Hepatocyte (in vitro differentiated cells): ENCODE results near the gene CYSRT1. TPM values are rescaled to one million over a fixed set of nuclear protein-coding genes. Genes with fewer than 3 reads are reported as not detected.

Source experiments
- DNase-seq: peaks from one replicate; pipeline ENCODE4 v3.0.0-alpha.2; 2016; ENCODE audit warnings: low spot score
- H2AFZ ChIP-seq: fragments of 200-600 bp; sonication (generic); 2 replicates; pipeline ENCODE4 v1.6.0; 2016; ENCODE audit warnings: antibody characterized with exemption, mild to moderate bottlenecking
- H3K27ac ChIP-seq: fragments of 200-600 bp; sonication (generic); 2 replicates; pipeline ENCODE4 v1.5.1; 2016; ENCODE audit warnings: mild to moderate bottlenecking
- H3K27me3 ChIP-seq: fragments of 200-600 bp; sonication (generic); 2 replicates; pipeline ENCODE4 v1.6.1; 2016
- H3K36me3 ChIP-seq: fragments of 200-600 bp; sonication (generic); replicated peaks from 2 replicates; pipeline ENCODE4 v1.5.1; 2016; ENCODE audit warnings: low read depth; ENCODE audit not compliant: insufficient read depth
- H3K4me1 ChIP-seq: fragments of 200-600 bp; sonication (generic); 2 replicates; pipeline ENCODE4 v1.5.1; 2016; ENCODE audit warnings: mild to moderate bottlenecking, moderate library complexity; ENCODE audit not compliant: insufficient read depth
- H3K4me2 ChIP-seq: fragments of 200-600 bp; sonication (generic); 2 replicates; pipeline ENCODE4 v1.6.0; 2016
- H3K4me3 ChIP-seq: fragments of 200-600 bp; sonication (generic); 2 replicates; pipeline ENCODE4 v1.5.1; 2016; ENCODE audit warnings: mild to moderate bottlenecking
- H3K79me2 ChIP-seq: fragments of 200-600 bp; sonication (generic); 2 replicates; pipeline ENCODE4 v1.6.0; 2017; ENCODE audit warnings: mild to moderate bottlenecking
- H3K9me2 ChIP-seq: fragments of 200-600 bp; sonication (generic); replicated peaks from 2 replicates; pipeline ENCODE4 v1.6.0; 2017; ENCODE audit warnings: mild to moderate bottlenecking; ENCODE audit not compliant: insufficient read depth
- H3K9me3 ChIP-seq: fragments of 200-600 bp; sonication (generic); 2 replicates; pipeline ENCODE4 v1.5.1; 2016; ENCODE audit warnings: low read depth, mild to moderate bottlenecking
- H4K20me1 ChIP-seq: fragments of 200-600 bp; sonication (generic); 2 replicates; pipeline ENCODE4 v1.6.0; 2016; ENCODE audit warnings: mild to moderate bottlenecking; ENCODE audit not compliant: insufficient read depth, poor library complexity, severe bottlenecking
- CTCF ChIP-seq: fragments of 200-600 bp; sonication (generic); IDR thresholded peaks from 2 replicates; pipeline ENCODE4 v1.5.1; 2016; ENCODE audit warnings: antibody characterized with exemption, mild to moderate bottlenecking; ENCODE audit not compliant: poor library complexity
- EZH2 ChIP-seq: fragments of 200-600 bp; sonication (generic); IDR thresholded peaks from 2 replicates; pipeline ENCODE4 v1.6.1; 2016; ENCODE audit warnings: antibody characterized with exemption, mild to moderate bottlenecking, borderline replicate concordance
- EZH2phosphoT487 ChIP-seq: fragments of 200-600 bp; sonication (generic); IDR thresholded peaks from one replicate; pipeline ENCODE4 v1.6.1; 2018; ENCODE audit warnings: antibody characterized with exemption, mild to moderate bottlenecking, low read depth, moderate library complexity; ENCODE audit not compliant: unreplicated experiment, severe bottlenecking
- WGBS: methylation state at CpG from one replicate; pipeline ENCODE4 v1.1.6; 2016; ENCODE audit warnings: low lambda C conversion rate; ENCODE audit errors: missing lambda C conversion rate; 5-methylcytosine and 5-hydroxymethylcytosine counted together
- polyA plus RNA-seq: library from polyadenylated mRNA; unstranded; fragments of >200 nt; fragmentation: Nextera tagmentation; extraction: Ambion mirVana; gene quantifications from 2 replicates; pipeline ENCODE4 v1.2.1, GENCODE V29; 2016
- total RNA-seq: library from RNA; depleted of rRNA; stranded (reverse); fragments of >200 nt; gene quantifications from 2 replicates; pipeline ENCODE4 v1.2.3, GENCODE V29; 2014

CYSRT1 gene
- total and polyA plus RNA-seq, 2 experiments from 2014 or later: 1.4 to 2.1 TPM

- Histone ChIP-seq H3K27me3 (no peaks in the 10 kb centered on the region), H4K20me1 (no peaks in the 10 kb centered on the region), H3K27ac (no peak overlapping the region), H3K9me3 (no peaks in the 10 kb centered on the region), H3K36me3 (no peaks in the 10 kb centered on the region), H3K4me2 (no peak overlapping the region), H2AFZ (no peak overlapping the region), H3K9me2 (no peaks in the 10 kb centered on the region), H3K4me1 (peaks cover 17% of the 10 kb centered on the region), H3K79me2 (no peaks in the 10 kb centered on the region), H3K4me3 (no peak overlapping the region)
- no peak for DNase-seq
- WGBS: 96% methylated on average over 10 of the region's 10 CpGs
- TF ChIP-seq CTCF (no peak), EZH2phosphoT487 (no peak), EZH2 (no peak)
Observed at GRCh38 chr9:137275203-137275587, 50.2 kb downstream of the CYSRT1 start.

Other genes with a start within 250 kb of the CYSRT1 start
Only the 30 nearest of the 32 such genes appear.
- 35.1 and 39.5 TPM in 2 replicates for gene PAXX, start 232.8 kb upstream of the CYSRT1 start, total RNA-seq
- gene PAXX, start 232.8 kb upstream of the CYSRT1 start, polyA plus RNA-seq: 89.5 and 97.5 TPM in 2 replicates
- gene CLIC3, start 228.6 kb upstream of the CYSRT1 start, total RNA-seq: 6.6 and 9.9 TPM in 2 replicates
- gene CLIC3, start 228.6 kb upstream of the CYSRT1 start, polyA plus RNA-seq: 45.0 and 63.5 TPM in 2 replicates
- gene ABCA2, start 196.9 kb upstream of the CYSRT1 start, total RNA-seq: 12.7 and 14.6 TPM in 2 replicates
- gene ABCA2, start 196.9 kb upstream of the CYSRT1 start, polyA plus RNA-seq: 15.6 and 21.8 TPM in 2 replicates
- gene FUT7, start 193.1 kb upstream of the CYSRT1 start, total RNA-seq: not detected in 2 replicates
- 0.06 TPM in 1 of 2 replicates, not detected in the other for gene FUT7, start 193.1 kb upstream of the CYSRT1 start, polyA plus RNA-seq
- 12.3 and 12.7 TPM in 2 replicates for gene NPDC1, start 179.0 kb upstream of the CYSRT1 start, total RNA-seq
- gene NPDC1, start 179.0 kb upstream of the CYSRT1 start, polyA plus RNA-seq: 69.8 and 72.7 TPM in 2 replicates
- gene ENTPD2, start 171.1 kb upstream of the CYSRT1 start, total RNA-seq: 1.8 and 2.3 TPM in 2 replicates
- 1.1 and 3.2 TPM in 2 replicates for gene ENTPD2, start 171.1 kb upstream of the CYSRT1 start, polyA plus RNA-seq
- gene SAPCD2, start 154.6 kb upstream of the CYSRT1 start, total RNA-seq: 4.6 and 7.5 TPM in 2 replicates
- gene SAPCD2, start 154.6 kb upstream of the CYSRT1 start, polyA plus RNA-seq: 4.8 and 5.6 TPM in 2 replicates
- gene UAP1L1, start 147.7 kb upstream of the CYSRT1 start, total RNA-seq: 11.2 and 15.6 TPM in 2 replicates
- 39.1 and 40.1 TPM in 2 replicates for gene UAP1L1, start 147.7 kb upstream of the CYSRT1 start, polyA plus RNA-seq
- 54.6 and 60.8 TPM in 2 replicates for gene MAN1B1, start 138.2 kb upstream of the CYSRT1 start, total RNA-seq
- 94.2 and 101 TPM in 2 replicates for gene MAN1B1, start 138.2 kb upstream of the CYSRT1 start, polyA plus RNA-seq
- 206 and 207 TPM in 2 replicates for gene DPP7, start 110.4 kb upstream of the CYSRT1 start, total RNA-seq
- gene DPP7, start 110.4 kb upstream of the CYSRT1 start, polyA plus RNA-seq: 544 and 678 TPM in 2 replicates
- gene GRIN1, start 86.0 kb upstream of the CYSRT1 start, total RNA-seq: not detected in 2 replicates
- not detected in 2 replicates for gene GRIN1, start 86.0 kb upstream of the CYSRT1 start, polyA plus RNA-seq
- gene LRRC26, start 55.1 kb upstream of the CYSRT1 start, total RNA-seq: 0.73 and 1.1 TPM in 2 replicates
- gene LRRC26, start 55.1 kb upstream of the CYSRT1 start, polyA plus RNA-seq: 0.89 and 2.6 TPM in 2 replicates
- gene TMEM210, start 53.1 kb upstream of the CYSRT1 start, total RNA-seq: not detected in 2 replicates
- gene TMEM210, start 53.1 kb upstream of the CYSRT1 start, polyA plus RNA-seq: not detected in 2 replicates
- gene ANAPC2, start 36.6 kb upstream of the CYSRT1 start, total RNA-seq: 21.3 and 26.2 TPM in 2 replicates
- 12.2 and 16.2 TPM in 2 replicates for gene ANAPC2, start 36.6 kb upstream of the CYSRT1 start, polyA plus RNA-seq
- gene SSNA1, start 36.5 kb upstream of the CYSRT1 start, total RNA-seq: 74.3 and 82.2 TPM in 2 replicates
- gene SSNA1, start 36.5 kb upstream of the CYSRT1 start, polyA plus RNA-seq: 128 and 137 TPM in 2 replicates
- 27.6 and 34.4 TPM in 2 replicates for gene TPRN, start 24.4 kb upstream of the CYSRT1 start, total RNA-seq
- 82.3 and 104 TPM in 2 replicates for gene TPRN, start 24.4 kb upstream of the CYSRT1 start, polyA plus RNA-seq
- gene TMEM203, start 19.5 kb upstream of the CYSRT1 start, total RNA-seq: 37.6 and 43.5 TPM in 2 replicates
- gene TMEM203, start 19.5 kb upstream of the CYSRT1 start, polyA plus RNA-seq: 48.3 and 60.7 TPM in 2 replicates
- gene NDOR1, start 19.5 kb upstream of the CYSRT1 start, total RNA-seq: 4.4 and 7.8 TPM in 2 replicates
- 12.3 and 17.6 TPM in 2 replicates for gene NDOR1, start 19.5 kb upstream of the CYSRT1 start, polyA plus RNA-seq
- gene RNF208, start 2.9 kb upstream of the CYSRT1 start, total RNA-seq: 1.6 and 2.3 TPM in 2 replicates
- gene RNF208, start 2.9 kb upstream of the CYSRT1 start, polyA plus RNA-seq: 3.3 and 6.6 TPM in 2 replicates
- 0.68 and 1.4 TPM in 2 replicates for gene RNF224, start 2.3 kb downstream of the CYSRT1 start, total RNA-seq
- 0.88 and 1.1 TPM in 2 replicates for gene RNF224, start 2.3 kb downstream of the CYSRT1 start, polyA plus RNA-seq
- 1.8 and 2.7 TPM in 2 replicates for gene SLC34A3, start 5.7 kb downstream of the CYSRT1 start, total RNA-seq
- 2.1 and 4.7 TPM in 2 replicates for gene SLC34A3, start 5.7 kb downstream of the CYSRT1 start, polyA plus RNA-seq
- gene TUBB4B, start 16.1 kb downstream of the CYSRT1 start, total RNA-seq: 309 and 313 TPM in 2 replicates
- 388 and 446 TPM in 2 replicates for gene TUBB4B, start 16.1 kb downstream of the CYSRT1 start, polyA plus RNA-seq
- not detected in 2 replicates for gene STPG3, start 26.1 kb downstream of the CYSRT1 start, total RNA-seq
- 1.5 and 2.5 TPM in 2 replicates for gene STPG3, start 26.1 kb downstream of the CYSRT1 start, polyA plus RNA-seq
- gene NELFB, start 30.2 kb downstream of the CYSRT1 start, total RNA-seq: 36.4 and 41.4 TPM in 2 replicates
- 61.1 and 63.5 TPM in 2 replicates for gene NELFB, start 30.2 kb downstream of the CYSRT1 start, polyA plus RNA-seq
- gene TOR4A, start 52.6 kb downstream of the CYSRT1 start, total RNA-seq: 13.7 and 14.4 TPM in 2 replicates
- 8.0 and 10.1 TPM in 2 replicates for gene TOR4A, start 52.6 kb downstream of the CYSRT1 start, polyA plus RNA-seq
- 5.3 and 8.2 TPM in 2 replicates for gene NRARP, start 77.1 kb downstream of the CYSRT1 start, total RNA-seq
- 13.1 and 18.7 TPM in 2 replicates for gene NRARP, start 77.1 kb downstream of the CYSRT1 start, polyA plus RNA-seq
- gene EXD3, start 198.0 kb downstream of the CYSRT1 start, total RNA-seq: 7.3 and 11.8 TPM in 2 replicates
- gene EXD3, start 198.0 kb downstream of the CYSRT1 start, polyA plus RNA-seq: 21.6 and 24.9 TPM in 2 replicates
- gene NOXA1, start 198.2 kb downstream of the CYSRT1 start, total RNA-seq: 7.2 and 8.2 TPM in 2 replicates
- 12.5 and 13.9 TPM in 2 replicates for gene NOXA1, start 198.2 kb downstream of the CYSRT1 start, polyA plus RNA-seq
- gene ENTPD8, start 216.2 kb downstream of the CYSRT1 start, total RNA-seq: 6.1 and 7.1 TPM in 2 replicates
- gene ENTPD8, start 216.2 kb downstream of the CYSRT1 start, polyA plus RNA-seq: 14.2 and 16.5 TPM in 2 replicates
- 37.2 and 39.5 TPM in 2 replicates for gene NSMF, start 234.2 kb downstream of the CYSRT1 start, total RNA-seq
- gene NSMF, start 234.2 kb downstream of the CYSRT1 start, polyA plus RNA-seq: 51.6 and 54.7 TPM in 2 replicates